GM04503 (cell line): Measurements from ENCODE around the gene HES7.

Source experiments
- DNase-seq: peaks from one replicate; pipeline ENCODE4 v3.0.0-alpha.2; 2012; ENCODE audit warnings: low read depth

Gene HES7

DNA sequence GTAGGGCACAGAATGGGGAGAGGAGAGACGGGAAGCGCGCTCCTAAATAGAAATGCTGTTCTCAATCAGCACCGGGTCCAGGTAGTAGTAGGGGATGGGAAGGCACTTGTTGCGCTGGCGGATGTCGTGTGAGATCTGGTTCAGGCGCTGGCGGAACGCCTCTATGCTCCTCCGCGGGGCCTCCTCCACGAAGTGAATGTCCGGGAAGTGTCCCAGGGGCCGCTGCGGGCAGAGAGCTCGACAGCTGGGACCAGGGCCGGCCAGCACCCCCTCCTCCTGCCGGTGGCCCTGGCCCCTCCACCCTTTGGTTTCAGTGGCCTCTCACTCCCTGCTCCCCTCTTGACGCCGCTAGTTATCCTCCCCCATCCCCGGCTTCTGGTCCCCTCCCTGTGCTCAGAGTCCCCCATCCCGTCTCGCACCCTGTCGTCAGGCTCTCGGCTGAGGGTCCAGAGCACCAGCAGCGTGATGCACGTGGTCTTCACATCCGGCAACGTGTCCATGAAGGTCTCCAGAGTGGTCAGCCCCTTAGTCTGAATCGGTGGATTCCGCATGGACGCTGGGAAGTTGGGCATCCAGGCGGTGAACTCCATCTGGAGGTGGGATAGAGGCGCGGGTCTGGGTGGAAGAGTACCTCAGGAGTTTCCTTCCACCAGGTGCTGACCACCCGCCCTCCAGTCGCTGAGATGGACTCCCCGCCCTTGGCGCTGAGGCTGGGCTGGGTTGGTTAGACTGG lies 51.0 kb downstream of the HES7 start:
- DNase-seq, result no peak

DNA sequence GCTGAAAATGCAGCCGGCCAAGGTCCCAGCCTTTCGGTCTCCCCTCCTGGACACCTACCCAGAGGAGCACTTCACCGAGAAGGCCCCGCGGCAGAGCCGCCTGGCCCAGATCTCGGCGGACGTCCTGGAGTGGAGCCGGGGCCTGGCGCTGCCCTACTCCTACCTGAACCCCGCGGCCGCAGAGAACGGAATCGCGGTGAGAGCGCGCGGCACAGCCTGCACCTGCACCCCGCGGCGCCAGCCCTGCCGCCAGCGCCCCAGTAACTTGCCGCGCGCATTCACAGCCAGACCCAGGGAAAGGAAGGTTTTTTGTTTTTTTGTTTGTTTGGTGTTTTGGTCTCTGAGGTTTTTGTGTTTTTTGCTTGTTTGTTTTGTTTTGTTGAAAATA lies 51.6 kb downstream of the HES7 start:
- no peak for DNase-seq

DNA sequence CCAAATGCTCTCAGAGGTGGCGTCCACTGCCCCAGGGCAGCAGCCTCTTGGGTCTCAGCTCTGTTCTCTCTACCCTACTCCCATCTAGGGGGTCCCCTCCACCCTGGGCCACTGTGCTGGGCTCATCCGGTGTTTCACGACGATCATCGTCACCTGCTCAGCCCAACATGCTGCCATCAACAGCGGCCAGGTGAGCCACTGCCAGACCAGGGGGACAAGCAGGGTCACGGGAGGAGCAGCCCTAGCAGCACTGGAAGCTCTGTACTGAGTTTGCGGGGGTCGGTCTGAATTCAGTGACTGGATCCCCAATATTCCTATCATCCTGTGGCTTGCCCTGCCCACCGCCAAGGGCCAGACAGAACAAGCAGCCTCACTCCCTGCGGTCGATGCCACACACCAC lies 52.4 kb downstream of the HES7 start:
- DNase-seq, result no peak
